ENCODE data around the gene RBSN.
A peak's percentile ranks its signal among the peaks of the same experiment; 100 is the strongest.

Gene RBSN

GRCh38 chr3:15056676-15057404 lies 42.1 kb downstream of the RBSN start:
- DNase-seq: no peak

GRCh38 chr3:15055019-15055557 lies 43.9 kb downstream of the RBSN start:
- DNase-seq: peak; percentile 6

GRCh38 chr3:15053541-15053940 lies 45.4 kb downstream of the RBSN start:
- no peak for DNase-seq

- no peak for DNase-seq
Observed at GRCh38 chr3:15052335-15053242, 46.4 kb downstream of the RBSN start.

GRCh38 chr3:15051531-15051930 lies 47.4 kb downstream of the RBSN start:
- peak; percentile 1 for DNase-seq

GRCh38 chr3:15050405-15051092 lies 48.4 kb downstream of the RBSN start:
- DNase-seq: no peak

GRCh38 chr3:15049584-15049983 lies 49.4 kb downstream of the RBSN start:
- no peak for DNase-seq

- DNase-seq: no peak
Observed at GRCh38 chr3:15045667-15046066, 53.3 kb downstream of the RBSN start.

GRCh38 chr3:15044326-15044725 lies 54.6 kb downstream of the RBSN start:
- no peak for DNase-seq

- no peak for DNase-seq
Observed at GRCh38 chr3:15043408-15044171, 55.4 kb downstream of the RBSN start.

GRCh38 chr3:15042936-15043335 lies 56.0 kb downstream of the RBSN start:
- no peak for DNase-seq

- DNase-seq: no peak
Observed at GRCh38 chr3:15041950-15042349, 57.0 kb downstream of the RBSN start.

GRCh38 chr3:15040844-15041243 lies 58.1 kb downstream of the RBSN start:
- no peak for DNase-seq

- no peak for DNase-seq
Observed at GRCh38 chr3:15038306-15038705, 60.6 kb downstream of the RBSN start.

- DNase-seq: no peak
Observed at GRCh38 chr3:15033103-15033502, 65.8 kb downstream of the RBSN start.

- DNase-seq: no peak
Observed at GRCh38 chr3:15032650-15033049, 66.3 kb downstream of the RBSN start.

- no peak for DNase-seq
Observed at GRCh38 chr3:15029625-15030024, 69.3 kb downstream of the RBSN start.

GRCh38 chr3:15023719-15024118 lies 75.2 kb downstream of the RBSN start:
- no peak for DNase-seq

- DNase-seq: no peak
Observed at GRCh38 chr3:15023249-15023648, 75.7 kb downstream of the RBSN start.
